ENCODE results near the gene DNMT1.
"Not testable (repeated sequence)": the region's sequence is repeated elsewhere in the genome, so short reads cannot be mapped to it uniquely, and the experiment has no call there.

Gene DNMT1

DNA sequence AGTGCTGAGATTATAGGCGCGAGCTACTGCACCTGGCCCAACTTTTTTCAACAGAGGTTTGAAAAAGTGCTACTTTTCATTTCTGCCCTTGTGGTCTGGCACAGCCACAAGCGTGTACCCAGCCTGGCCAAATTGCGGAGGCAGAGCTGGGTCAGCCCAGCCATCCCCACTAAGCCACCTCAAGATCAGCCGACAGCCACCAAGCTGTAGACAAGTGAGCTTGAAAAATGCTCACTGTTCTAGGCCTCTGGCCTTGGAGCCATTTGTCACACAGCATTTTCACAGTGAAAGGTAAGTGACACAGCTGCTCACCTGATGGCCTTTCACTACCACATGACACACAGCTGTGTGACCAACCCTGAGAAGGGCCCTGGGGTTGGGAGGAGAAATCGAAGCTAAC is 27.3 kb downstream of the DNMT1 start:
- TF ChIP-seq EZH2 (optimal IDR thresholded peaks at IDR 0.05; ENCODE audit: low read depth, low read length) (no peak), EZH2phosphoT487 (IDR thresholded peaks at IDR 0.05; ENCODE audit: low read length) (no peak)
- TF ChIP-seq, protein P1, sequence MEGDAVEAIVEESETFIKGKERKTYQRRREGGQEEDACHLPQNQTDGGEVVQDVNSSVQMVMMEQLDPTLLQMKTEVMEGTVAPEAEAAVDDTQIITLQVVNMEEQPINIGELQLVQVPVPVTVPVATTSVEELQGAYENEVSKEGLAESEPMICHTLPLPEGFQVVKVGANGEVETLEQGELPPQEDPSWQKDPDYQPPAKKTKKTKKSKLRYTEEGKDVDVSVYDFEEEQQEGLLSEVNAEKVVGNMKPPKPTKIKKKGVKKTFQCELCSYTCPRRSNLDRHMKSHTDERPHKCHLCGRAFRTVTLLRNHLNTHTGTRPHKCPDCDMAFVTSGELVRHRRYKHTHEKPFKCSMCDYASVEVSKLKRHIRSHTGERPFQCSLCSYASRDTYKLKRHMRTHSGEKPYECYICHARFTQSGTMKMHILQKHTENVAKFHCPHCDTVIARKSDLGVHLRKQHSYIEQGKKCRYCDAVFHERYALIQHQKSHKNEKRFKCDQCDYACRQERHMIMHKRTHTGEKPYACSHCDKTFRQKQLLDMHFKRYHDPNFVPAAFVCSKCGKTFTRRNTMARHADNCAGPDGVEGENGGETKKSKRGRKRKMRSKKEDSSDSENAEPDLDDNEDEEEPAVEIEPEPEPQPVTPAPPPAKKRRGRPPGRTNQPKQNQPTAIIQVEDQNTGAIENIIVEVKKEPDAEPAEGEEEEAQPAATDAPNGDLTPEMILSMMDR (IDR thresholded peaks at IDR 0.05; ENCODE audit: low read length): no peak
- DNase-seq: peak; percentile 90
- H2AFZ ChIP-seq (ENCODE audit: low read length): no peak overlapping the region
- H3K79me2 ChIP-seq (ENCODE audit: low read length): peaks cover 44% of the 10 kb centered on the region
- H3K9me3 ChIP-seq (replicated peaks; ENCODE audit: insufficient read depth, low read length): no peaks in the 10 kb centered on the region
- no peak overlapping the region for H3K4me3 ChIP-seq (ENCODE audit: low read length)
- no peak overlapping the region for H3K9ac ChIP-seq (ENCODE audit: low read length)
- peaks cover 27% of the 10 kb centered on the region for H3K4me1 ChIP-seq (ENCODE audit: low read length)
- peaks cover 11% of the 10 kb centered on the region for H3K36me3 ChIP-seq (replicated peaks; ENCODE audit: insufficient read depth, low read length)
- H3F3A ChIP-seq (ENCODE audit: insufficient read depth, low read length): peaks cover 41% of the 10 kb centered on the region
- peak overlapping the region; percentile 36; the same call in 1 of the 2 replicates for H3K4me2 ChIP-seq (ENCODE audit: low read depth, low read length)
- no peaks in the 10 kb centered on the region for H3K9me2 ChIP-seq (replicated peaks; ENCODE audit: insufficient read depth, low read length)
- peak overlapping the region; percentile 62 for H3K27ac ChIP-seq (ENCODE audit: low read length)
- no peaks in the 10 kb centered on the region for H3K27me3 ChIP-seq (replicated peaks; ENCODE audit: insufficient read depth, low read length)
- H4K20me1 ChIP-seq (ENCODE audit: insufficient read depth, low read length): peaks cover 17% of the 10 kb centered on the region

DNA sequence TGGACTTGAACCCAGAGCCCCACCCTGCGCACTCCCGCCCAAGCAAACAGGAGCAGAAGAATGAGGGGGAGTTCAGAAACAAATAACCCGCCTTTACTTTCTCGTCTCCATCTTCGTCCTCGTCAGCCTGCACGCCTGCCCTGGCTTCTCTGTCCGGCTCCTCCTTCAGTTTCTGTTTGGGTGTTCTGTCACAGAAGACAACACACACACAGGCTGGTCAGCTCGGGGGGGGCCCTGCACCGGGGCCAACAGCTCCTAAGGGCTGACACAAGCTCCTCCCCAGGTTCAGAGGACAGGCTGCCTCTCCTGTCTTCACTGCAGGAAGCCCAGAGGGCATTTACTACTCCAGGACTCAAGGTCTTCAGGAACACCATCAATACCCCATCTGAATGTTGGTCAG is 28.3 kb downstream of the DNMT1 start:
- H2AFZ ChIP-seq (ENCODE audit: low read length); H3K9ac ChIP-seq (ENCODE audit: low read length); DNase-seq; H3K9me2 ChIP-seq (replicated peaks; ENCODE audit: insufficient read depth, low read length); H3K9me3 ChIP-seq (replicated peaks; ENCODE audit: insufficient read depth, low read length); H3K27me3 ChIP-seq (replicated peaks; ENCODE audit: insufficient read depth, low read length); H3K4me2 ChIP-seq (ENCODE audit: low read depth, low read length); H3K4me3 ChIP-seq (ENCODE audit: low read length); H3K27ac ChIP-seq (ENCODE audit: low read length): not testable (repeated sequence)
- Histone ChIP-seq H3K4me1 (ENCODE audit: low read length) (peaks cover 27% of the 10 kb centered on the region), H3K36me3 (replicated peaks; ENCODE audit: insufficient read depth, low read length) (peaks cover 11% of the 10 kb centered on the region), H3F3A (ENCODE audit: insufficient read depth, low read length) (peaks cover 41% of the 10 kb centered on the region), H4K20me1 (ENCODE audit: insufficient read depth, low read length) (peaks cover 17% of the 10 kb centered on the region), H3K79me2 (ENCODE audit: low read length) (peaks cover 43% of the 10 kb centered on the region)

DNA sequence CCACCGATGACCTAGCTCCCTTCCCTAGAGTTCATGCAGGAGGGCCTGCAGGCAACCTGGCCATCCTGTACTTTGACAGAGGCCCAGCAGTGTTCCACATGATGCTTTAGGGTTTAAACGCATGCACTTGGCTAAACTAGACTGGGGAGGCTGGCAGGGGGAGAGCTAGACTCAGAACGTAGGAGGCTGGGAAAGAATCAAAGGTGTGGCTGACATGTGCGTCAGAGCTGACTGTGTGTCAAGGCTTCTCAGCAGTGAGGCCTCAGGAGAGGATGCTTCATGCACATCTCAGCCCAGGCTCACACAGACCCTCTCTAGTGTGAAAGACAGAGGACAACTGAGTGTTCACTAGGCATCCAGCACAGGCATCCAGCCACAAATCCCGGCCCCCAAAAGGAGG is 28.7 kb downstream of the DNMT1 start:
- DNase-seq: no peak
- H3K79me2 ChIP-seq (ENCODE audit: low read length): peaks cover 42% of the 10 kb centered on the region
- H3K4me1 ChIP-seq (ENCODE audit: low read length): peaks cover 27% of the 10 kb centered on the region
- no peaks in the 10 kb centered on the region for H3K9me2 ChIP-seq (replicated peaks; ENCODE audit: insufficient read depth, low read length)
- no peaks in the 10 kb centered on the region for H3K9me3 ChIP-seq (replicated peaks; ENCODE audit: insufficient read depth, low read length)
- no peak overlapping the region for H3K9ac ChIP-seq (ENCODE audit: low read length)
- no peak overlapping the region for H3K27ac ChIP-seq (ENCODE audit: low read length)
- peaks cover 17% of the 10 kb centered on the region for H4K20me1 ChIP-seq (ENCODE audit: insufficient read depth, low read length)
- TF ChIP-seq, protein P1 (IDR thresholded peaks at IDR 0.05; ENCODE audit: low read length): no peak
- TF ChIP-seq EZH2 (optimal IDR thresholded peaks at IDR 0.05; ENCODE audit: low read depth, low read length): no peak
- no peak for TF ChIP-seq EZH2phosphoT487 (IDR thresholded peaks at IDR 0.05; ENCODE audit: low read length)
- H3K36me3 ChIP-seq (replicated peaks; ENCODE audit: insufficient read depth, low read length): peaks cover 11% of the 10 kb centered on the region
- no peak overlapping the region for H3K4me3 ChIP-seq (ENCODE audit: low read length)
- H2AFZ ChIP-seq (ENCODE audit: low read length): no peak overlapping the region
- H3K4me2 ChIP-seq (ENCODE audit: low read depth, low read length): no peak overlapping the region
- H3K27me3 ChIP-seq (replicated peaks; ENCODE audit: insufficient read depth, low read length): no peaks in the 10 kb centered on the region
- H3F3A ChIP-seq (ENCODE audit: insufficient read depth, low read length): peaks cover 38% of the 10 kb centered on the region

DNA sequence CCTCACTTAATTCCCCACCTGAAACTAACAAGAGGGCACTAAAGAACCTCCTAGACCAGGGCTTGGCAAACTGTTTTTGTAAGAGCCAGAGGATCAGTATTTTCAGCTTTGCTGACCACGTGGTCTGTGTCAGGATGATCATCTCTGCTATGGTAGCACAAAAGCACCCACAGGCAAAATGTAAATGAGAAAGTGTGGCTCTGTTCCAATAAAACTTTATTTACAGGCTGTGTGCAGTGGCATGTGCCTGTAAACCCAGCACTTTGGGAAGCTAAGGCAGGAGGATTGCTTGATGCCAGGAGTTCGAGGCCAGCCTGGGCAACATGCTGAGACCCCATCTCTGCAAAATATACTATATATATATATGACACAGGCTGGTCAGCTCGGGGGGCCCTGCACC is 31.2 kb downstream of the DNMT1 start:
- H3K4me1 ChIP-seq (ENCODE audit: low read length): peaks cover 17% of the 10 kb centered on the region

More for the DNA sequence above, 31.2 kb downstream of the DNMT1 start:
- TF ChIP-seq, protein P1 (IDR thresholded peaks at IDR 0.05; ENCODE audit: low read length): no peak
- TF ChIP-seq EZH2phosphoT487 (IDR thresholded peaks at IDR 0.05; ENCODE audit: low read length): no peak
- TF ChIP-seq EZH2 (optimal IDR thresholded peaks at IDR 0.05; ENCODE audit: low read depth, low read length): no peak
- Histone ChIP-seq H3K36me3 (replicated peaks; ENCODE audit: insufficient read depth, low read length) (peaks cover 25% of the 10 kb centered on the region), H3K9me2 (replicated peaks; ENCODE audit: insufficient read depth, low read length) (no peaks in the 10 kb centered on the region), H3K4me3 (ENCODE audit: low read length) (no peak overlapping the region), H3K27me3 (replicated peaks; ENCODE audit: insufficient read depth, low read length) (no peaks in the 10 kb centered on the region), H3F3A (ENCODE audit: insufficient read depth, low read length) (peaks cover 17% of the 10 kb centered on the region), H3K27ac (ENCODE audit: low read length) (no peak overlapping the region), H3K9ac (ENCODE audit: low read length) (no peak overlapping the region), H3K9me3 (replicated peaks; ENCODE audit: insufficient read depth, low read length) (no peaks in the 10 kb centered on the region), H4K20me1 (ENCODE audit: insufficient read depth, low read length) (peaks cover 11% of the 10 kb centered on the region), H3K4me2 (ENCODE audit: low read depth, low read length) (no peak overlapping the region), H3K79me2 (ENCODE audit: low read length) (peaks cover 51% of the 10 kb centered on the region), H2AFZ (ENCODE audit: low read length) (no peak overlapping the region)
- DNase-seq: no peak

Measured in MM.1S (cell line).